NCI-H2107 (cell line): ENCODE data around the gene SLC26A11.

Experiments
- DNase-seq: peaks from one replicate; lab custom pipeline; 2025; lab: John Stamatoyannopoulos, UW

Gene SLC26A11

DNA sequence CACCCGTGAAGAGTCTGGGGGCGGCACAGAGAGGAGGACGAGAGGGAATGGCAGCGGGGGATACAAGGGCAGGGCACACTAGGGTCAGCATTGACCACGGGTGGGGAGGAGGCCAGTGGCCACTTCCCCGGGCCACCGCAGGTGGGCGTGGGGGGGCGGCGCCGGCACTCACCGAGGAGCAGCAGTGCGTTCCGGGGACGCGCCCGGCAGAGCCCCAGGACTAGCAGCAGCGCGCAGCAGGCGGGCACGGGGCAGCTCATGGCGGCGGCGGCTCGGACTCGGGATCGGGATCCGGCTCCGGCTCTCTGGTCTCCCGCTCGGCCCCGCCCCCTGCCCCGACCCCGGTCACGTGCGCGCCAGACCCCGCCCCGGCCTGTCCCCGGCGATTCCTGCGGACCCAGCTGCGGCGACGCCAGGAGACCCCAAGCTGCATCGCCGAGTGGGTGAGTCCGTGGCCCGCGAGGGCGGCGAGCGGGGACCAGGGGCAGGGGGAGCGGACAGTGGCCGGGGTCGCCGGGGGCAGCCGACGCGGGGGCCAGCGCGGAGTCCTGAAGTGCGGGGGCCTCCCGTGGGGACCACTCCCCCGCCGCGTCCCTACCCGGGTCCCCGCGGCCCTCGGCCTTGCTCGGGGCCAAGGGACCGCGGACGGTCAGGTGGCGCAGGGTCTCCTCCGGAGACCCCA lies at the start of gene SLC26A11, which contains the start of gene SGSH:
TSS of gene SLC26A11 (plus strand) at position 374 of the 682 bp plus-strand sequence. CDS start 1,134 bp downstream, outside the sequence.
TSS of gene SGSH (minus strand) at position 280 of the 682 bp plus-strand sequence. CDS start at position 260, 20 bp downstream.
- DNase-seq = no peak

DNA sequence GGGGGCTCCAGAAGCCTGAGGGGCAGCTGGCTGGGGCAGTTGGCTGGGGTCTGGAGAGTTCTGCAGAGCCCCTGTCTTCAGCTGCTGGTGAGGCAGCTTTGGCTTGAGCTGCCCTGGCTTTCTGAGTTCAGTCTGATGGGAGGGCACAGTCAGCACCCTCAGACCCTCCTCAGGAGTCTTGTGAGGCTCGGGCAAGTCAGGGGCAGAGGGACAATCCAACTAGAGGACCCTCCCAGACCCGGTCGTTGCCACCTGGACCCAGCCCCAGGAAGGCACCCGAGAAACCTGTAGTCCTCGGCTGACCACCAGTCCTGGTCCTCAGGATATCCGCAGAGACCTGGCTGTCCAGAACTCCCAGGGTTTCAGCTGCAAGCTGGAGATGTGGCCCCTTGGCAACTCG lies 48.5 kb upstream of the SLC26A11 start:
- DNase-seq = no peak

DNA sequence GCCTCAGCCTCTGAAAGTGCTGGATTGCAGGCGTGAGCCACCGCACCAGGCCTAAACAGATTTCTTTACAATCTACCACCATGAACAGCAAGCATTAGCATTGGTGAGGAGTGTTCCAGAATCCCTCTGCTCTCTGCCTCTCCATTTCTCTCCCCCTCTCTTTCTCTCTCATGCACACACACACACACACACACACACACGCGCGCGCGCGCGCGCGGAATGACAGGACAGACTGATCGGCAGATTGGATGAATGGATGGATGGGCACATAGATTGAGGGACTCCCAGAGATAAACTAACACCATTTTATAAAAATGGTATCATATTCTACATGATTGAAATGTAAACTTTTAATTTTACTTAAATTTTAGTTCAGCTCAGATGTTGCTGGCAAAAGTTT lies 47.1 kb upstream of the SLC26A11 start:
- no peak for DNase-seq

DNA sequence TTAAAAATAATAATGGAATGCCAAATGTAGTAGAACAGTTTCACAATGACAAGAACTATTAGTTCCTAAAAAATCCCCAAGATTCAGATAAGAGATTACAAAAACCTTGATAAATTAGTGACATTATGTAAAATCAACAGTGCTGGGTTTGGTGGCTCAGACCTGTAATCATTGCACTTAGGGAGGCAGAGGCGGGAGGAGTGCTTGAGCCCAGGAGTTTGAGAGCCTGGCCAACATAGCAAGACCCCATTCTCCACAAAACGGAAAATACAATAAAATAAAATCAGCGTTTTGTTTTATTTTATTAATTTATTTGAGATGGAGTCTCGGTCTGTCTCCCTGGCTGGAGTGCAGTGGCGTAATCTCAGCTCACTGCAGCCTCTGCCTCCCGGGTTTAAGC lies 46.3 kb upstream of the SLC26A11 start:
- no peak for DNase-seq

DNA sequence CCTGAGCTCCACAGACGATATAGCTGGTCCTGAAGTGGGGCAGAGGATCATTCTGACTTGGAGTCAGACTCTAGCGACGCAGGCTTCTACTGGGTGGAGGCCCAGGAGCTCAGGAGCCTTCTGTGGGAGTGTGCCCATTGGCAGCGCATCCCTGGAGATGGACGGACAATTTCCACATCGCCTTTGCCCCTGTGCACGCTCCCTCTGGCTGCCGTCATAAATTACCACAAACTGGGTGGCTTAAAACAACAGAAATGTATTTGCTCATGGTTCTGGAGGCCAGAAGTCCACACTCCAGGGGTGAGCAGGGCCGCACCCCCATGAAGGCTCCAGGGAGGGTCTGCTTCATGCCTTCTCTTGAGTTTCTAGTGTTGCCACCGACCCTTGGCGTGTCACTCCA lies 43.5 kb upstream of the SLC26A11 start:
- DNase-seq = no peak

DNA sequence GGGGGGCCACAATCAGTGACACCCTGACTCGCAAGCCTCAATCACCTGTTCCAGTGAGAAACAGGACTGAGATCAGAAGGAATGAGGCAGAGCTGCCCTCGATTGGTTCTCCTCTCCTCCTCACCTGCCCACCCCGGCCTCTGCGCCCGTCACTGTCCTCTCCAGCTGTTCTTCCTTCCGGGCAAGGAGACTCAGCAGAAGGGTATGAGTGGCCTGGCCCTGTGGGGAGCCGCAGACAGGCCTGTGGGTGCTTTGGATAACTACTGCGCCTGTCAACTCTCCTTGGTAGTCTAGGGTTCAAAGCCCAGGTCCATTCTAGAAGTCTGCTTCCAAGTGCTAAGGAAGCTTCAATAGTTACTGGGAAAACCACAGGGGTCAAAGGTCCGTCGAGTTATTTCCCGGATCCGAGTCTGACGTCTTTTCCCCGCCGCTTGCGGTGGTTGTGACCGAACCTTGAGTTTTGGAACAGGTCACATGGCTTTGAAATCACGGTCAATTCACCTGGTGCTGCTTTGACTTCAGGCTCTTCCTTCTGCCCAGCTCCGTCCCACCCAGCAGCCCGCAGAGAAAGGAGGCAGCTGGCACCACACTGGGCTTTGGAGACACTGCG lies 42.1 kb upstream of the SLC26A11 start:
- DNase-seq = no peak

DNA sequence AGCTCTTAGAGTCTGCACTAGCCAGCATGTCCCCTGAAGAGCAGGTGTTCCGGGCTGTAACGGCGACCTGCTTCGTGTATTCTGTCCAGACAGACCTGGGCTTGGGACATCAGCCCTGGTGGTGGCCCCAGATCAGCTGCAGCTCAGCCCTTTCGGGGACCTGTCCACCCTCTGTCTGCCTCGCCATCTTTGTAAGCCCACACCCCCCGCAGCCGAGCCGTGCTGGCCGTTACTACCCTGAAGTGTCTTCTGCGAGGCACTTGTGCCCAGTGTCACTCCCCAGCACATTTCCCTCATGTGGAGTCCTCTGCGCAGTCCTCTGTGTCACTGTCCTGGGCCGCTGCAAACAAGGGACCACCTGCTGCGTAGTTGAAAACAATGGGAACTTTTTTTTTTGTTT lies 40.0 kb upstream of the SLC26A11 start:
- no peak for DNase-seq

DNA sequence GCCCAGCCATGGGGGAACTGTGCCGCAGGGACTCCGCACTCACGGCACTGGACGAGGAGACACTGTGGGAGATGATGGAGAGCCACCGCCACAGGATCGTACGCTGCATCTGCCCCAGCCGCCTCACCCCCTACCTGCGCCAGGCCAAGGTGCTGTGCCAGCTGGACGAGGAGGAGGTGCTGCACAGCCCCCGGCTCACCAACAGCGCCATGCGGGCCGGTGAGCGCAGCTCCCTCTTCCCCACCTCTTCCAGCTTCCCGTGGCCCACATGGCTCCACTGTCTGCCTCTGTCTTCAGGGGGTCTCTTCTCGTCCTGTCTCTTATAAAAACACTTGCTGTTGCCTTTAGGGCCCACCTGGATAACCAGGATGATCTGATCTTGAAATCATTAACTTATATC lies 38.8 kb upstream of the SLC26A11 start:
- no peak for DNase-seq

DNA sequence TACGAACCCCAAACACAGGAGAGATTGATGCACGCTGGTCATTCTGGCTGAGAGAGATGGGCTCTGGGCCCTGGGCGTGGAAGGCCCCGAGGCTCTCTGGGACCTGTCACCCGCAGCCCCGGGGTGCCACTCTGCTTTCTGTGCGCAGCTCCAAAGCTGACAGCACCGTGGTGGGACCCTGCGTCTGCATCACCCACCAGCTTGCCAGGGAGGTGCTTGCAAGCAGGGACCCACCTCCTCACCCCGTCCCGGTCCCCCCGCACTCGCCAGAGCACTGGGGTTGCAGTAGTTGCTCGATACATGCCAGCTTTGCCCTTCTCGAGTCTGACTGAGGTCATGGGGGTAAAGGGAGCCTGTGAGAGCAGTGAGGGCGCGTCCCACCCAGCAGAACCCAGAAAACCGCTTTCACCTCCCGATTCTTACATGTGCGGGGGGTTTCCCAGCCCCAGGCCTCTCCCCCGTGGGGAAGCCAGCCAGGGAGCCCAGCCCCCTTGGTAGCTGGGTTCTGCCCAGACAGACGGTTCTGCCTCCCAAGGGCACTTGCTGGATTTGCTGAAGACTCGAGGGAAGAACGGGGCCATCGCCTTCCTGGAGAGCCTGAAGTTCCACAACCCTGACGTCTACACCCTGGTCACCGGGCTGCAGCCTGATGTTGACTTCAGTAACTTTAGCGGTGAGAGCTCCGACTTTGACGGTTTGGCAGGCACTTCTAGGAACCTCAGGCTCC lies 37.9 kb upstream of the SLC26A11 start:
- no peak for DNase-seq

DNA sequence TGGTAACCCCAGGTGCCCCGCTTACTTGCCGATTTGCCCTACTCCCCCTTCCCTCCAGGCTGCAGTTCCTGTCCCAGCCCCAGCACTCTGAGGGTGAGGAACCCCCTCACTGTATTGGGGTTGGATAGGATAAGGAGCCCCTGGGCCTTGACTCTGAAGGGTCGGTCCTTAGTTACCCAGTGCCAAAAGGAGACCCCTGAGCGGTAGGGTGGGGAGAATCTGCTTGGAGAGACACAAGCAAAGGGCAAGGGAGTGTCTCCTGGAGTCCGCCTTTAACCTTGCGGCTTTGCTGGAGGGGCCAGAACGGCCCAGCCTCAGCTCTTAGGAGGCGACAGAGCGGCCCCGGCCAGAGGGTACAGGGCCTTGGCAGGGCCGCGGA lies 37.4 kb upstream of the SLC26A11 start:
- DNase-seq = no peak

DNA sequence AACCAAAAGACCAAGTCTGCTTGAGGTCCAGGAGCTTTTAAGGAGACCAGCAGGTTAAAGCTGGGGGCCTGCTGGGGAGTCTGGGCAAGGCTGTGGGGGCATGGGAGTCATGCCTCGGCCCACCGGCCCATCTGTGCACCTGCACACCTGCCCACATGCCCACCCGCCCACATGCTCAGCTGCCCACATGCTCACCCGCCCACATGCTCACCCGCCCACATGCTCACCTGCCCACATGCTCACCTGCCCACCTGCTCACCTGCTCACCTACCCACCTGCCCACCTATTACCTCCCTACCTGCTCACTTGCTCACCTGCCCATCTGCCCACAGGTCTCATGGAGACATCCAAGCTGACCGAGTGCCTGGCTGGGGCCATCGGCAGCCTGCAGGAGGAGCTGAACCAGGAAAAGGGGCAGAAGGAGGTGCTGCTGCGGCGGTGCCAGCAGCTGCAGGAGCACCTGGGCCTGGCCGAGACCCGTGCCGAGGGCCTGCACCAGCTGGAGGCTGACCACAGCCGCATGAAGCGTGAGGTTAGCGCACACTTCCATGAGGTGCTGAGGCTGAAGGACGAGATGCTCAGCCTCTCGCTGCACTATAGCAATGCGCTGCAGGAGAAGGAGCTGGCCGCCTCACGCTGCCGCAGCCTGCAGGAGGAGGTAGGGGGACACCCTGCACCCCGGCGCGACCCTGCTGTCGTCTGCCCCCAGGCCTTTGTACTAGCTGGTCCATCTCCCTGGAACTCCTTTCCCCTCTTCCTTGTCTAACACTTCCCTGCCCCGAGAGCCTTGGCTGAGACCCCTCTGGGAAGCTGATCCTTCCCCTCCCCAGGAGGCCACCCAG lies 36.4 kb upstream of the SLC26A11 start:
- DNase-seq = no peak

DNA sequence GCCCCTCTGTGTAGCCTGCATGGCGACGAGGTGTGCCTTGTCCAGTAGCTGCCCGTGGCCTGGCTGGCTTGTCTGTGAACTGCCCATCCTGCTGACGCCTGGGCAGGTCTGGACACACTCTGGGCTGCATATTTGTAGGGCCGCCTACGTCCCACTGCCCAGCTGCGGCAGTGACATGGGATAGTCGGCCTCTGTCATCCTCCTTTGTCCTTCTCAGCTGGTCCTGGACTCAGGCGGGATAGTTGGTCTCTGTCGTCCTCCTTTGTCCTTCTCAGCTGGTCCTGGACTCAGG lies 35.9 kb upstream of the SLC26A11 start:
- DNase-seq = no peak

DNA sequence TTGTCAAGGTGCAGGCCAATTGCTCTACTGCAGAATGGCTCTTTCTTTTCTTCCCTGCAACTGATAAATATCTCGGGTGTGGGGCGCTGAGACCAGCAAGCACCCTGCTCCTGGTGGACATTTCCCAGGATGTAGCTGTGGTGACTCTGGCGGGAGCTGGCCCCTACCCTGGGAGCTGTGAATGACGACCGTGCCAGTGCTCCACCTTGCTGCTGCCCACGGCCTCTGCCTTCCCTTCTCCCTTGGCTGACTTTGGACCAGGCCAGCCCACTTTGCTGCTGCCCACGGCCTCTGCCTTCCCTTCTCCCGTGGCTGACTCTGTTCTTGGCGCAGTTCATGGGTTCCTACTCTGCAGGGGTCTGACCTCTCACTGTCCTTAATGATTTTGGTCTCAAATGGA lies 34.3 kb upstream of the SLC26A11 start:
- DNase-seq = no peak

DNA sequence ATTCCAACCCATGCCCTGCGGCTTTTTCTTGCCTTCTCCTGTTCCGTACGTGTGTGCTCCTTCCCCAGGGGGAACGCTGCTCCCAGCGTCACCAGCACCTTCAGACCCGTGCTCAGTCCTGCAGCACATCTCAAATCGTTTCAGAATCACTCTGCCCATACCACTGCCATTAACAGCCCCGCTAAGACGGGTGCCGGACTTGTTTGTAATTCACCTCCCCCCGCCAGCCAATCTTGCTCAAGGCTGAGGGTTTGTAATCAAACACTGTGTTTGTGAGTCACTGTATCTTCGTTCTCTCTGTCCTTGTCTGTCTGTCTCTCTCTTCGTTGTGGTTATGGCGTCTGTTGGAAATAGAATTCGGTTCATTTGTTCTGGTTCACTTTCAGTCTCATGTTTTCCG lies 33.1 kb upstream of the SLC26A11 start:
- no peak for DNase-seq

DNA sequence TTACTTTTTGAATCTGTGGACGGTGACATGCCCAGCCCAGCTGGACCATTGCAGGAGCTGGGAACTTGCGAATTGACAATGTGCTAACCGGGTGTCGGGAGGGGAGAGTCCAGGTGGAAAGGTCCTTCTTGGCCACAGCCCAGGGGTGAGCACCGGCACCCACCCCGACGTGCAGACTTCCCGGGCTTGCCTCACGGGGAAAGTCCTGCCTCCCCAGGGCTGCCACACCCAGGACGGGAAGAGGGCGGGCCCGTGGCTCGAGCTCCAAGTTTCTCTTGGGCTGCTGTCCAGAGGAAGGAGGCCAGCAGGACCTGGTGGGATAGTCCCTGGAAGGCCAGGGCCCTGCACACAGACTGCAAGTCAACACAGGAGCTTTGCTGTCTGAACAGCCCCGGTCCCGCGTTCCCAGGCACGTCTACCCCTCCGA lies 32.7 kb upstream of the SLC26A11 start:
- no peak for DNase-seq

DNA sequence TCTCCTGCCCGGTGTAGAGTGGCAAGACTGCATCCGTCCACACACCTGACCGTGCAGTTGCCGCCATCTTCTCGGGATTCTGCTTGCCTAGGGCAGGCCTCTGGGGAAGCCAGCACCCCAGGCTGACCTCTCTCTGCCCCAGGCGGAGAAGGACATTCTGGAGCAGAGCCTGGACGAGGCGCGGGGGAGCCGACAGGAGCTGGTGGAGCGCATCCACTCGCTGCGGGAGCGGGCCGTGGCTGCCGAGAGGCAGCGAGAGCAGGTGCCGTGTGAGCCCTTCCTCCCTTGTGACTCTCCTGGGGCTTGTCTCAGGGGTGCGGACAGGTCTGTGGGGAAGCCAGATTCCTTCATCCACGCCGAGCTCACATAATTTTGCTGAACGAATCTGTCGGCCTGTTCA lies 30.6 kb upstream of the SLC26A11 start:
- no peak for DNase-seq

DNA sequence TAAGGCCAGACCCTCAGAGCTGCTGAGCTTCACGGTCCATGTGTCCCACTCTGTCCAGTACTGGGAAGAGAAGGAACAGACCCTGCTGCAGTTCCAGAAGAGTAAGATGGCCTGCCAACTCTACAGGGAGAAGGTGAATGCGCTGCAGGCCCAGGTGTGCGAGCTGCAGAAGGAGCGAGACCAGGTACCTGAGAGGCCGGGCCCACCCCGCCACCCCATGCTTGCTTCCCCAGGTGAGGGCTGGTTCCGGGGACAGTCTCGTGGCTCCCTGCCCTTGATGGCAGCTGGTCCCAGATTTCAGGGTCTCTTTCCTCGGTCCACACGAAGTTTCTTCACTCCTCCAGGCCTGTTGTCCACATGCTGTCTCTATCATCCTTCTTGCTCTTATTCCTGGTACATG lies 29.5 kb upstream of the SLC26A11 start:
- DNase-seq = no peak

DNA sequence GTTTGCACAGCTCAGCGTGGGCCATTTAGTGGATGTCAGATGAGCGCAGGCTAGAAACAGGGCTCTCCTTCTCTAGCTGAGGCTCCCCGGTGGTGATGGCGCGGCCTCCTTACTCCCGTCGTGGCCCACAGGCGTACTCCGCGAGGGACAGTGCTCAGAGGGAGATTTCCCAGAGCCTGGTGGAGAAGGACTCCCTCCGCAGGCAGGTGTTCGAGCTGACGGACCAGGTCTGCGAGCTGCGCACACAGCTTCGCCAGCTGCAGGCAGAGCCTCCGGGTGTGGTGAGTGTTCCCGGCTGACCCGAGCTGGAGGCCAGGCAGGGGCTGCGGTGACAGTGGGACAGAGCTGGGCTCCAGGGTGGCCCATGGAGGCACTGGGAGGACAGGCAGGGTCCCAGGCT lies 29.0 kb upstream of the SLC26A11 start:
- DNase-seq = no peak

DNA sequence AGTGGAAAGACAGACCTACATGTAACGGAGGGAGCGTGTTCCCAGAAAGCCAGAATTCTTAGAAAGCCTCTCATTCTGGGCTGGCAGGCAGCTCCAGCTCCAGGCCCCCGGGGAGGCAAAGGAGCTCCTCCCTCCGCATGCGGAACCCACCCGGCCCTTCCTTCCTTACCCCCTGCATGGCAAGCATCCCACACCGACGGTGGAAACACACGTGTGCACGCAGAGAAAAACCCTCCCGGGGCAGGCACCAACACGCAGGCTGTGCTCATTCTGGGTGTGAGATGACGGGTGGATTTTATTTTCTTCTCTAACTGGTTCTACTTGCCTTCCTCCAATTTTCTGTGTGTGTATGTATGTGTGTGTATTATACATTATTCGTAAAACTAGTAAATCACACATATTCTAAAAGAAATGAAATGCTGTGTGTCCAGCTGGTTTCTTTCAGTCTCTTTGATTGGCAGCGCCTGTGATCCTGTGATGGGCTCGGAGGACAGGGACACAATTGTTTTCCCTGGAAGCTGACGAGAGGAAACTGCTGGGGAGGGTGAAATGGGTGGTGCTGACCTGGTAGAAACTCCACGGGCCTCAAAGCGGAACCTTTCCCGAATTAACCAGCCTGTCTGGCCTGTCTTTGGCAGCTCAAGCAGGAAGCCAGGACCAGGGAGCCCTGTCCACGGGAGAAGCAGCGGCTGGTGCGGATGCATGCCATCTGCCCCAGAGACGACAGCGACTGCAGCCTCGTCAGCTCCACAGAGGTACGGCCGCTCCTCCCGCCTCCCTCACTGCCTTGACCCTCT lies 28.2 kb upstream of the SLC26A11 start:
- no peak for DNase-seq

DNA sequence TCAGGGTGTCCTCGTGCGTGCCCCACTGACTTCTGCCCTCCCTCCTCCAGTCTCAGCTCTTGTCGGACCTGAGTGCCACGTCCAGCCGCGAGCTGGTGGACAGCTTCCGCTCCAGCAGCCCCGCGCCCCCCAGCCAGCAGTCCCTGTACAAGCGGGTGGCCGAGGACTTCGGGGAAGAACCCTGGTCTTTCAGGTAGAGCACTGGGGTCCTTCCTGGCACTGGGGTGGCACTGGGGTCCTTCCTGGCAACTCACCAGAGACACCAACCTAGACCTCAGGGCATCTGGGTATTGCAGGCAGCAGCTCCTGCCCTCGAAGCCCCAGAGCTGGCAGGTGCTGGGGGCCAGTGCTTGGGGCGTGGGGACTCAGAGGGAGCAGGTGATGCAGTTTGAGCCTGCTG lies 25.1 kb upstream of the SLC26A11 start:
- DNase-seq = no peak

DNA sequence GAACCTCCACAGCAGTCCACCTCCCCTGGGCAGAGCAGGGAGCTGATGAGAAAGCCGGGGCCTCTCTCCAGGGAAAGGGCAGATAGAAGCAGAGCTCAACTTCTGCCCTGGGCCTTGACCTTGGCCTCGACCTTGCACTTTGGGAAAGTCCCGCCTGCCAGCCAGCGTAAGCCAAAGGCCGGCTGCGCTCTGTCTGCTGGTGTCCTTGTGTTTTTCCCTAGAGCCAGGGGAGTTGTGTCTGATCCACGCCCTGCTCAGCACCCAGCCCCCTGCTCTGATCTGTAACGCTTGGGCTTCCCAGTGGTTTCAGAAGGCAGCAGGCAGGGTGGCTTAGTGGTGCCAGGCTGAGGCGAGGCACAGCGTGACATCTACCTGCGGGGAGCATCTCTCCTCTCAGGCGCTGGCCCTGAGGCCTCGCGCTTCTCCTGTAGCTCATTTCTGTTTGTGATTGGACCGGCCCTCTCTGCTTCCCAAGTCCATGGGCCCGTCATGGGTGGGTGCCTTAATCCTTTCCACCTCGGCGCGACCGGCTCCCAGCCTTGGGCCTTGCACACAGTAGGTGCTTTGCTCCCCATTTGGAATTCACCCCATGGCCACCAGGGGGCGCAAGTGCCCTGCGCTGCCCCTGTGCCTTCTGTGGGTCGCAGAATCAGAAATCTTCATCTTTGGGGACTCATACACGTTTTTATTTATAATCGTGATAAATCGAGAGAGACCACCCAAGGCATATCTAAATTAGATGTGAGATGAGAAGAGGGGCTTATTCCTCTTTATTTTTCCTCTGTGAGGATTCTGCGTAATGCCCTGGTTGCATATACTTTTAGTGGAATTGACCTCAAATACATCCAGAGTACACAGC lies 24.3 kb upstream of the SLC26A11 start:
- DNase-seq = no peak
